ENCODE data around the gene TOMM20. TPM values are rescaled to one million over a fixed set of nuclear protein-coding genes. Genes with fewer than 3 reads are reported as not detected.
"Not testable (repeated sequence)": the region's sequence is repeated elsewhere in the genome, so short reads cannot be mapped to it uniquely, and the experiment has no call there.

The TOMM20 gene
- total and polyA plus RNA-seq, 3 experiments from 2014 or later = 59.8 to 115 (median 108) TPM

- Mint-ChIP-seq H3K4me3 (no peak overlapping the region), H3K27ac (no peak overlapping the region), H3K4me1 (peaks cover 12 to 17% (median 12%) of the 10 kb centered on the region in 3 donors), H3K9me3 (no peaks in the 10 kb centered on the region), H3K27me3 (peaks cover 0 to 3% of the 10 kb centered on the region in 2 donors), H3K36me3 (no peaks in the 10 kb centered on the region)
- no peak overlapping the region for H3K4me3 ChIP-seq (ENCODE audit: low read length)
- H3K27ac ChIP-seq (ENCODE audit: low read depth, low read length) = no peak overlapping the region
- H3K4me1 ChIP-seq (ENCODE audit: insufficient read depth, low read length) = peaks cover 11% of the 10 kb centered on the region
- ChIA-PET POLR2A (no interaction called here), CTCF (interaction anchor here (1.2 kb wide), 1 partner anchor 592 kb away, joined by 3 read pairs; no protein-coding TSS in a partner anchor)
- no peaks in the 10 kb centered on the region for H3K9me3 ChIP-seq (ENCODE audit: low read length)
- DNase-seq = no peak
- H3K27me3 ChIP-seq (ENCODE audit: insufficient read depth, low read length, poor library complexity, severe bottlenecking) = no peaks in the 10 kb centered on the region
- no peaks in the 10 kb centered on the region for H3K36me3 ChIP-seq (ENCODE audit: insufficient read depth, low read length)
These were observed 40.7 kb downstream of the TOMM20 start for GRCh38 chr1:235087906-235088305.

GRCh38 chr1:235085411-235086117 is 43.1 kb downstream of the TOMM20 start:
- CTCF ChIA-PET = interaction anchor here (4.2 kb wide), 1 partner anchor 488 kb away, joined by 72 read pairs; no protein-coding TSS in a partner anchor
- H3K27me3 ChIP-seq (ENCODE audit: insufficient read depth, low read length, poor library complexity, severe bottlenecking); H3K36me3 ChIP-seq (ENCODE audit: insufficient read depth, low read length); H3K27me3 Mint-ChIP-seq; H3K4me3 Mint-ChIP-seq; DNase-seq; H3K27ac ChIP-seq (ENCODE audit: low read depth, low read length); H3K27ac Mint-ChIP-seq; H3K9me3 Mint-ChIP-seq; H3K9me3 ChIP-seq (ENCODE audit: low read length); H3K4me3 ChIP-seq (ENCODE audit: low read length); POLR2A ChIA-PET; H3K36me3 Mint-ChIP-seq: not testable (repeated sequence)
- peaks cover 11% of the 10 kb centered on the region for H3K4me1 ChIP-seq (ENCODE audit: insufficient read depth, low read length)
- H3K4me1 Mint-ChIP-seq = peaks cover 12 to 17% (median 12%) of the 10 kb centered on the region in 3 donors

GRCh38 chr1:235080788-235081187 is 47.8 kb downstream of the TOMM20 start:
- H3K27me3 ChIP-seq (ENCODE audit: insufficient read depth, low read length, poor library complexity, severe bottlenecking); H3K4me3 ChIP-seq (ENCODE audit: low read length); POLR2A ChIA-PET; H3K27ac ChIP-seq (ENCODE audit: low read depth, low read length); H3K27me3 Mint-ChIP-seq; DNase-seq; H3K9me3 Mint-ChIP-seq; H3K9me3 ChIP-seq (ENCODE audit: low read length); CTCF ChIA-PET; H3K4me3 Mint-ChIP-seq; H3K36me3 Mint-ChIP-seq; H3K36me3 ChIP-seq (ENCODE audit: insufficient read depth, low read length): not testable (repeated sequence)
- peak overlapping the region in 2 of 8 donors; percentile 17 to 43 for H3K27ac Mint-ChIP-seq
- H3K4me1 ChIP-seq (ENCODE audit: insufficient read depth, low read length) = peaks cover 11% of the 10 kb centered on the region
- peaks cover 19 to 25% (median 23%) of the 10 kb centered on the region in 3 donors for H3K4me1 Mint-ChIP-seq

- H3K4me1 ChIP-seq (ENCODE audit: insufficient read depth, low read length) = peaks cover 14% of the 10 kb centered on the region
- H3K27me3 ChIP-seq (ENCODE audit: insufficient read depth, low read length, poor library complexity, severe bottlenecking); POLR2A ChIA-PET; H3K4me3 ChIP-seq (ENCODE audit: low read length); H3K36me3 Mint-ChIP-seq; H3K9me3 ChIP-seq (ENCODE audit: low read length); H3K27ac ChIP-seq (ENCODE audit: low read depth, low read length); H3K36me3 ChIP-seq (ENCODE audit: insufficient read depth, low read length); H3K9me3 Mint-ChIP-seq; H3K27me3 Mint-ChIP-seq; DNase-seq; H3K4me3 Mint-ChIP-seq: not testable (repeated sequence)
- Mint-ChIP-seq H3K4me1 (peaks cover 24 to 31% (median 28%) of the 10 kb centered on the region in 3 donors), H3K27ac (peak overlapping the region in 2 of 8 donors; percentile 5 to 43)
- CTCF ChIA-PET = interaction anchor here (1.9 kb wide), 1 partner anchor 482 kb away, joined by 6 read pairs; no protein-coding TSS in a partner anchor
These were observed 48.4 kb downstream of the TOMM20 start for GRCh38 chr1:235080297-235080657.

- Mint-ChIP-seq H3K36me3 (no peaks in the 10 kb centered on the region), H3K27me3 (no peaks in the 10 kb centered on the region), H3K4me1 (peaks cover 30 to 37% (median 34%) of the 10 kb centered on the region in 3 donors), H3K27ac (peak overlapping the region in 2 of 8 donors; percentile 5 to 91), H3K9me3 (no peaks in the 10 kb centered on the region), H3K4me3 (no peak overlapping the region)
- no peaks in the 10 kb centered on the region for H3K27me3 ChIP-seq (ENCODE audit: insufficient read depth, low read length, poor library complexity, severe bottlenecking)
- ChIA-PET POLR2A (no interaction called here), CTCF (interaction anchor here (0.9 to 1.9 kb wide), 3 partner anchors 307 to 576 kb away, joined by 3 to 6 read pairs (median 3); no protein-coding TSS in a partner anchor)
- H3K36me3 ChIP-seq (ENCODE audit: insufficient read depth, low read length) = no peaks in the 10 kb centered on the region
- no peak overlapping the region for H3K27ac ChIP-seq (ENCODE audit: low read depth, low read length)
- DNase-seq = no peak
- H3K4me1 ChIP-seq (ENCODE audit: insufficient read depth, low read length) = peaks cover 20% of the 10 kb centered on the region
- no peaks in the 10 kb centered on the region for H3K9me3 ChIP-seq (ENCODE audit: low read length)
- H3K4me3 ChIP-seq (ENCODE audit: low read length) = no peak overlapping the region
These were observed 49.0 kb downstream of the TOMM20 start for GRCh38 chr1:235079443-235080296.

GRCh38 chr1:235078480-235079381 is 49.9 kb downstream of the TOMM20 start:
- ChIA-PET CTCF (interaction anchor here (0.9 to 1.9 kb wide), 4 partner anchors 306 to 575 kb away, joined by 3 to 6 read pairs (median 3); no protein-coding TSS in a partner anchor), POLR2A (no interaction called here)
- no peaks in the 10 kb centered on the region for H3K36me3 ChIP-seq (ENCODE audit: insufficient read depth, low read length)
- peaks cover 32 to 38% (median 36%) of the 10 kb centered on the region in 3 donors for H3K4me1 Mint-ChIP-seq
- no peaks in the 10 kb centered on the region for H3K27me3 ChIP-seq (ENCODE audit: insufficient read depth, low read length, poor library complexity, severe bottlenecking)
- peaks cover 23% of the 10 kb centered on the region for H3K4me1 ChIP-seq (ENCODE audit: insufficient read depth, low read length)
- no peak overlapping the region for H3K4me3 ChIP-seq (ENCODE audit: low read length)
- no peaks in the 10 kb centered on the region for H3K36me3 Mint-ChIP-seq
- H3K27ac Mint-ChIP-seq = no peak overlapping the region
- no peaks in the 10 kb centered on the region for H3K9me3 Mint-ChIP-seq
- no peak overlapping the region for H3K4me3 Mint-ChIP-seq
- no peaks in the 10 kb centered on the region for H3K27me3 Mint-ChIP-seq
- H3K27ac ChIP-seq (ENCODE audit: low read depth, low read length) = no peak overlapping the region
- no peaks in the 10 kb centered on the region for H3K9me3 ChIP-seq (ENCODE audit: low read length)
- no peak for DNase-seq

GRCh38 chr1:235077571-235078479 is 50.8 kb downstream of the TOMM20 start:
- CTCF ChIA-PET = interaction anchor here (1.0 kb wide), 1 partner anchor 480 kb away, joined by 3 read pairs; no protein-coding TSS in a partner anchor
- H3K9me3 Mint-ChIP-seq = no peaks in the 10 kb centered on the region

More at GRCh38 chr1:235077571-235078479, 50.8 kb downstream of the TOMM20 start:
- no peak overlapping the region for H3K27ac ChIP-seq (ENCODE audit: low read depth, low read length)
- H3K4me1 ChIP-seq (ENCODE audit: insufficient read depth, low read length) = peaks cover 16% of the 10 kb centered on the region
- peaks cover 23 to 29% (median 28%) of the 10 kb centered on the region in 3 donors for H3K4me1 Mint-ChIP-seq
- H3K27ac Mint-ChIP-seq = peak overlapping the region in 3 of 8 donors; percentile 2 to 68 (median 7)
- H3K4me3 Mint-ChIP-seq = no peak overlapping the region
- DNase-seq = no peak
- no peaks in the 10 kb centered on the region for H3K27me3 ChIP-seq (ENCODE audit: insufficient read depth, low read length, poor library complexity, severe bottlenecking)
- H3K4me3 ChIP-seq (ENCODE audit: low read length) = no peak overlapping the region
- POLR2A ChIA-PET = interaction anchor here (0.6 kb wide), 1 partner anchor 62 kb away, joined by 3 read pairs; no protein-coding TSS in a partner anchor
- no peaks in the 10 kb centered on the region for H3K36me3 ChIP-seq (ENCODE audit: insufficient read depth, low read length)
- no peaks in the 10 kb centered on the region for H3K9me3 ChIP-seq (ENCODE audit: low read length)
- no peaks in the 10 kb centered on the region for H3K36me3 Mint-ChIP-seq
- H3K27me3 Mint-ChIP-seq = no peaks in the 10 kb centered on the region

Measured in CD8-positive, alpha-beta memory T cell (primary cell).